Type B pancreatic cell (in vitro differentiated cells): ENCODE measurements around the gene PISD. TPM values are rescaled to one million over a fixed set of nuclear protein-coding genes. Genes with fewer than 3 reads are reported as not detected.

Source experiments
- DNase-seq: peaks from one replicate; pipeline ENCODE4 v3.0.0; 2021; ENCODE audit warnings: mixed read lengths; ENCODE audit not compliant: unreplicated experiment; ENCODE audit errors: extremely low spot score
- H3K27ac Mint-ChIP-seq: 2 replicates; pipeline ENCODE4 v1.8.0; 2021; ENCODE audit warnings: mild to moderate bottlenecking, mixed read lengths
- H3K27me3 Mint-ChIP-seq: 2 replicates; pipeline ENCODE4 v1.8.0; 2021; ENCODE audit warnings: mixed read lengths
- H3K36me3 Mint-ChIP-seq: 2 replicates; pipeline ENCODE4 v1.8.0; 2021; ENCODE audit warnings: mixed read lengths
- H3K4me1 Mint-ChIP-seq: one replicate; pipeline ENCODE4 v1.8.0; 2021; ENCODE audit warnings: mixed read lengths; ENCODE audit not compliant: unreplicated experiment
- H3K4me3 Mint-ChIP-seq: 2 replicates; pipeline ENCODE4 v1.8.0; 2021; ENCODE audit warnings: mild to moderate bottlenecking, mixed read lengths
- H3K9me3 Mint-ChIP-seq: 2 replicates; pipeline ENCODE4 v1.8.0; 2021; ENCODE audit warnings: mixed read lengths
- total RNA-seq: library from RNA; stranded (reverse); gene quantifications from 2 replicates; pipeline ENCODE4 v1.2.1, GENCODE V29; 2021; ENCODE audit warnings: low replicate concordance
- TF ChIP-seq, protein P1 (sequence below): fragments of 200-600 bp; sonication (generic); conservative IDR thresholded peaks from 2 replicates; pipeline ENCODE4 v1.5.0; 2021; ENCODE audit warnings: antibody characterized with exemption, mild to moderate bottlenecking

Gene PISD
- total RNA-seq, 1 donor from 2014 or later: 39.5 TPM

- TF ChIP-seq, protein P1, sequence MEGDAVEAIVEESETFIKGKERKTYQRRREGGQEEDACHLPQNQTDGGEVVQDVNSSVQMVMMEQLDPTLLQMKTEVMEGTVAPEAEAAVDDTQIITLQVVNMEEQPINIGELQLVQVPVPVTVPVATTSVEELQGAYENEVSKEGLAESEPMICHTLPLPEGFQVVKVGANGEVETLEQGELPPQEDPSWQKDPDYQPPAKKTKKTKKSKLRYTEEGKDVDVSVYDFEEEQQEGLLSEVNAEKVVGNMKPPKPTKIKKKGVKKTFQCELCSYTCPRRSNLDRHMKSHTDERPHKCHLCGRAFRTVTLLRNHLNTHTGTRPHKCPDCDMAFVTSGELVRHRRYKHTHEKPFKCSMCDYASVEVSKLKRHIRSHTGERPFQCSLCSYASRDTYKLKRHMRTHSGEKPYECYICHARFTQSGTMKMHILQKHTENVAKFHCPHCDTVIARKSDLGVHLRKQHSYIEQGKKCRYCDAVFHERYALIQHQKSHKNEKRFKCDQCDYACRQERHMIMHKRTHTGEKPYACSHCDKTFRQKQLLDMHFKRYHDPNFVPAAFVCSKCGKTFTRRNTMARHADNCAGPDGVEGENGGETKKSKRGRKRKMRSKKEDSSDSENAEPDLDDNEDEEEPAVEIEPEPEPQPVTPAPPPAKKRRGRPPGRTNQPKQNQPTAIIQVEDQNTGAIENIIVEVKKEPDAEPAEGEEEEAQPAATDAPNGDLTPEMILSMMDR: no peak
- DNase-seq: no peak
- peaks cover 13% of the 10 kb centered on the region for H3K4me1 Mint-ChIP-seq
- H3K4me3 Mint-ChIP-seq: no peak overlapping the region
- peak overlapping the region; percentile 29 for H3K27ac Mint-ChIP-seq
- peaks cover 21% of the 10 kb centered on the region for H3K36me3 Mint-ChIP-seq
- H3K9me3 Mint-ChIP-seq: no peaks in the 10 kb centered on the region
- no peaks in the 10 kb centered on the region for H3K27me3 Mint-ChIP-seq
Observed at GRCh38 chr22:31586137-31586920, 75.7 kb downstream of the PISD start.

GRCh38 chr22:31585161-31585859 lies 76.7 kb downstream of the PISD start:
- Mint-ChIP-seq H3K36me3 (peaks cover 21% of the 10 kb centered on the region), H3K9me3 (no peaks in the 10 kb centered on the region), H3K27ac (peak overlapping the region; percentile 43), H3K4me1 (peaks cover 13% of the 10 kb centered on the region), H3K4me3 (no peak overlapping the region), H3K27me3 (no peaks in the 10 kb centered on the region)
- no peak for DNase-seq
- TF ChIP-seq, protein P1: no peak

GRCh38 chr22:31584804-31585160 lies 77.2 kb downstream of the PISD start:
- peaks cover 13% of the 10 kb centered on the region for H3K4me1 Mint-ChIP-seq
- H3K4me3 Mint-ChIP-seq: no peak overlapping the region
- H3K27me3 Mint-ChIP-seq: no peaks in the 10 kb centered on the region
- no peak overlapping the region for H3K27ac Mint-ChIP-seq
- TF ChIP-seq, protein P1: no peak
- no peaks in the 10 kb centered on the region for H3K9me3 Mint-ChIP-seq
- peaks cover 21% of the 10 kb centered on the region for H3K36me3 Mint-ChIP-seq
- no peak for DNase-seq

DNA sequence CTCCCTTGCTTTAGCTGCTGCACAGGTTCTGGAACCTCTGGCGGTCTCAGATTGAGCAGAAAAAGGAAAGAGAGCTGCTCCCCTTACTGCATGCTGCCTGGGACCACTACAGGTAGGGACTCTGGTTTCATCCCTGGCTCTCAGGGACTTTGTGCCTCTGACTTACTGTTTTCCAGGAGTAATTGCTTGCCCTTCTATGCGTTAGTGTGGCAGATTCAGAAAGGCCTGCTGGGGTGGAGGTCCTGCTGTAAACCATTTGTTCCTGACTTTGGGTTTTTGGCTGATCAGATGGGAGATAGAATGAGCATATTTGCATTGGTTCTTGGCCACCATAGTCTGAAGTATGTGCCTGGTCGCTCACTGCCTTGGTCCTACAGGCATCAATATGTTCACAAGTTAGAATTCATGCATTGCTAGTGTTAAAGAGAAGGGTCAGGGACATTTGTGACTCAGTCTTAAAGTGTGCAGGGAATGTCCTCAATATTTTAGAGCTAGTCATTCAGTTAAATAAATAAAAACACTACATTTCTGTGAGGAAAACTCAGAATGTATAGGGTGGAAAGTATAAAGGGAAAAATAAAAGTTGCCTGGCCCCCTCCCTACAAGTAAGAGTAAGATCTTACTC lies 78.0 kb downstream of the PISD start:
- no peak overlapping the region for H3K27ac Mint-ChIP-seq
- TF ChIP-seq, protein P1: no peak
- H3K27me3 Mint-ChIP-seq: no peaks in the 10 kb centered on the region
- no peak for DNase-seq
- peaks cover 20% of the 10 kb centered on the region for H3K36me3 Mint-ChIP-seq
- peaks cover 13% of the 10 kb centered on the region for H3K4me1 Mint-ChIP-seq
- no peaks in the 10 kb centered on the region for H3K9me3 Mint-ChIP-seq
- no peak overlapping the region for H3K4me3 Mint-ChIP-seq

- H3K27me3 Mint-ChIP-seq: no peaks in the 10 kb centered on the region
Observed at GRCh38 chr22:31579835-31580242, 82.2 kb downstream of the PISD start.

More at GRCh38 chr22:31579835-31580242, 82.2 kb downstream of the PISD start:
- H3K27ac Mint-ChIP-seq: no peak overlapping the region
- H3K9me3 Mint-ChIP-seq: no peaks in the 10 kb centered on the region
- H3K36me3 Mint-ChIP-seq: peaks cover 7% of the 10 kb centered on the region
- TF ChIP-seq, protein P1: no peak
- no peak overlapping the region for H3K4me3 Mint-ChIP-seq
- no peaks in the 10 kb centered on the region for H3K4me1 Mint-ChIP-seq
- no peak for DNase-seq
